ENCODE measurements around the gene OGFR.

OGFR gene

DNA sequence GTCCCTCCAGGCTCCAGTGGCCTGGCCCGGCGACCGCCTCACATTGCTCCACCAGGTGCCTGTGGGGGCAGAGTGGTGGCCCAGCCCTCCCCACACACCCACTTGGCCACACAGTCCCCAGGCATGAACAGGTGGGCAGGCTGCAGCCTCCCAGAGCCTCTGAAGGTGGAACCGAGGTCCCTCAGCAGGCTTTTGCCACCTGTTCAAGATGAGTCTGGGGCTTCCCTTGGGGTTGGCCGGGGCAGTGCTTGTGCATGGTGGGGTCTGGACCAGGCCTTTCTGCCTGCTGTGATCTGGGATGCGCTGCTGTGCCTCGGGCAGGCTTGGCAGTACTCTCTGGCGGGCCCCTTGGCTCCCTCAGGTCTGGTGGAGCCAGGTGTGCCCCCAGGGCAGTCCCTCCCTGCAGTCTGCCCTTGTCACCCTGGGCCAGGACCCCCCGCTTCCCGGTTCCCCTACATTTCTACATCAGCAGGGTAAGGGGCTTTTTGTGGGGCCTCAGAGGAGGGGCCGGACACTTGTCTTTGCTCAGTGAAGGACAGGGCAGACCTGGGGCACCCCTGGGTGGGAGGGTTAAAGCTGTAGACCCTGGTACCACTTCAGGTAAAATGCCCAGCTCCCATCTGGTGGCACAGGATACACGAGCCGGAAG lies 9.5 kb downstream of the OGFR start:
- no peak for DNase-seq (ENCODE audit: low read depth in 1 of 2, low spot score in 1 of 2)

DNA sequence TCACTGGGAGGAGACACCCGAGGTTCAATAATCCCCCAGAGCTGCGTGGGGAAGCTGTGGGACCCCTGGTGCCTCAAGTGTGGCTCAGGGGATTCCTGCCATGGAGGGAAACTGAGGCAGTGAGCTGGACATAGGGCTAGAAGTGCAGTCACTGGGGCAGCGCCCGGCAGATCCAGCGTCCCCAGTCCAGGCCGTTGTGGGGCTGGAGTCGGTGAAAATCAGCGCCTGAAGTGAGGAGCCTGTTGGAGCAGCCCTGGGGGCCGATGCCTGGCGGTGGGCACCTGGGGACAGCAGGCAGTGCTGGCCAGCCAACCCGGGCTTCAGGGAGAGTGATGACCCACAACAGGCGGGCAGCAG lies 10.1 kb downstream of the OGFR start:
- no peak for DNase-seq (ENCODE audit: low read depth in 1 of 2, low spot score in 1 of 2)

DNA sequence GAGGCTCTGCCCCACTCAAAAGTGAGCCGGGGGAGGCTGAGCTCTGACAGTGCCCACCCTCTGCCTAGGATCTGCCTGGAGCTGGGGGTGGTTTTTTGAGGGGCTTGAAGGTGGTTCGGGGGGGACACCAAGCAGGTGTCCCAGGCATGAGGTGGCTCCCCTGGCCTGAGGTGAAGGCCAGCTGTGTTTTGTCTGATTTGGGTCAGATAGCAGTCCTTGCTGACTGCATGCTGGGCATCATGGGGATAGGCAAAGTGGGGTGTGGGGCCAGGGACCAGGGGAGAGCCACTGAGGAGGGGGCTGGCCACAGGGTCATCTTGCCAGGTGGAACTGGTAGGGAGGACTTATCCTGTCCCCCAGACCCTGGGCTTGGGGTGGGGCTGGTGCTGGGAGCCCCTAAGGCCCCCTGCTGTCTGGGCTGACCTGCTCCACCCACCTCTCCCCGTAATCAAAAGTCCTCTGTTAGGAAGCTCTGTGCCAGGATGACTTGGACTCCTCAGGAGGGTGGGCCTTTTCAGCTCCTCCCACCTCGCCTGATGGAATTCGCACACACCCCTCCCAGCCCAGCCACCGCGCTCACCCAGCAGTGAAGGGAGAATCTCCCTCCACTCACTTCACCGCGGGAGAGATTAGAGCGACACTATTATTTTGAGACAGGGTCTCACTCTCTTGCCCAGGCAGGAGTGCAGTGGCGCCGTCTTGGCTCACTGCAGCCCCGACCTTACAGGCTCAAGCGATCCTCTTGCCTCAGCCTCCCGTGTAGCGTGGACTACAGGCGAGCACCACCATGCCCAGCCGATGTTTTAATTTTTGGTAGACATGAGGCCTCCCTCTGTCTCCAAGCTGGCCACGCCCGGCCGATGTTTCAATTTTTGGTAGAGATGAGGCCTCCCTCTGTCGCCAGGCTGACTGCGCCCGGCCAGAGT lies 10.7 kb downstream of the OGFR start:
- no peak for DNase-seq (ENCODE audit: low read depth in 1 of 2, low spot score in 1 of 2)

DNA sequence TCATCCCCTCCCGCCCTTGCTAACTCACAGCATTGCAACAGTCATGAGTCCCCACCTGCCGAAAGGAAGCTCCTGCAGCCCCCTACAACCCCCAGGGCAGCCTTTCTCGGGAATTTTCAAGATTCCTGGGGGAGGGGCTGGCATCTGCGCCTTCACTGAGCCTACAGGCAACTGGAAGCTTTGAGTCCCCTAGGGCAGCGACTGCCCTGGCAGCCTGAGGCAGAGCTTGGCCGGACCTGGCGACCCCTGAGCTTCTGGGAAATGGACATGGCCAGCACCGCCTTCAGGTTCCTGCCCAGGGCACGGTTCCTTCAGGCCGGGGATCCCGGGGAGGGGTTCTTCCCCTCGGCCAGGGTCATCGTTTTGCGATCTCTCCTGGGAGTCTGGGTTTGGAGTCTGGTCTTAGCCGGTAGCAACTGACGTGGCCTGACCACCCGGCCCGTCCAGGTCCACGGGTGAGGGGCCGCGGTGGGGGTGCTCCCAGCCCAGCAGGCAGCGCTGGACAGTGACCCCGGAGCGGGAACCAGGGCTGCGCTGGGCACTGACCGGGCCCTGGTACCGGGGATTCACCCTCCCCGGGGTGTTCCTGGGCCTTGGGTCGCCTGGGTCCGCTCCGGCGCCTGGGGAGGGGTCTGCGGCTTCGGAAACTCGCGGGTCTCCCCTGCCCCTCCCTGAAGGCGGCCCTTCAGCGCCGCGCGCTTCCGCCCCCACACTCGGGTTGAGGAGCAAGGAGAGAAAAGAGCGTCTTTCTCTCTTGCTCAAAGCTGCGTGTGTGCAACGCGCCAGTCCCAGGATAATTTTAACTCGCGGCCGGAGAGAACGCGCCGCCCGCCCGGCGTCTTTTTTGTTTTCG lies 11.6 kb downstream of the OGFR start:
- DNase-seq (ENCODE audit: low read depth in 1 of 2, low spot score in 1 of 2) = no peak

DNA sequence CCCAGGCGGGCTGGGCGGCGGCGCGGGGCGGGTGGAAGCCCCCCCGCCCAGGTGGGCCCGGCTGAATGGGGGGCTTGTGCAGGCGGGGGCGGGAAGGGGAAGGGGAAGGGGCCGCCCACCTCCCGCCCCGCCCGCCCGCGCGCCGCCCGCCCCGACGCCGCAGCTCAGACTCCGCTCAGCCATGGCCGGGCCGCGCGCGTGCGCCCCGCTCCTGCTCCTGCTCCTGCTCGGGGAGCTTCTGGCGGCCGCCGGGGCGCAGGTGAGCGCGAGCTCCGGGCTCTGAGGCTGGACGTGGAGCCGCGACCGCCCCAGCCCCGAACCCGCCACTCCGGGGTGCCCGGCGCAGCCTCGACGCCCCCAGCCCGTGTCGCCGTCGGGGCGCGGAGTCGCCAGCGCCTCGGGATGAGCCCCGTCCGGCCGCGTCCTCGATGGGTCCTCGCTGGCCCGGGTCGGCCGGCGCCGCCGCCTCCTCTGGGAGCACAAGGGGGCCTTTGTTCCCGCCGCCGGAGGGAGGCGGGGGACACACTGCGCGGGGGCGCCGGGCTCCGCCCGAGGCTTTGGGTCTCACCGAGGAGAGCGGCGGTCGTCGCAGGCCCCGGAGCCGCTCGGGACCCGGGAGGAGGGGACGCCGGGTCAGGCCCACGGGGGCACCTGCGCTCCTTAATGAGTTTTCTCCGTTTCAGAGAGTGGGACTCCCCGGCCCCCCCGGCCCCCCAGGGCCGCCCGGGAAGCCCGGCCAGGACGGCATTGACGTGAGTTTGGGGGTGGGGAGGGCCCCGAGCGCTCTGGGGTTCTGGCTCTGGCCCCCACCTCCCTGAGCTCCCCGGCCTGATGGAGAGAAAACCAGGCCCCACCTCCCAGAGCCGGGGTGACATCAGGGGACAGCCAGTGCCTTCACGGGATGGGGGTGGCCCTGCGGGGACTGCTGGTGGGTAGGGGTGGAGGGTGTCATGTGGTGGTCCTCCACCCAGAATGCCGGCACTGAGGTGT lies 12.5 kb downstream of the OGFR start, which contains the start of gene COL9A3:
COL9A3 (plus strand) TSS at position 167 of the 990 bp plus-strand sequence; CDS start at position 182, 15 bp downstream.
- DNase-seq (ENCODE audit: low read depth in 1 of 2, low spot score in 1 of 2) = no peak

DNA sequence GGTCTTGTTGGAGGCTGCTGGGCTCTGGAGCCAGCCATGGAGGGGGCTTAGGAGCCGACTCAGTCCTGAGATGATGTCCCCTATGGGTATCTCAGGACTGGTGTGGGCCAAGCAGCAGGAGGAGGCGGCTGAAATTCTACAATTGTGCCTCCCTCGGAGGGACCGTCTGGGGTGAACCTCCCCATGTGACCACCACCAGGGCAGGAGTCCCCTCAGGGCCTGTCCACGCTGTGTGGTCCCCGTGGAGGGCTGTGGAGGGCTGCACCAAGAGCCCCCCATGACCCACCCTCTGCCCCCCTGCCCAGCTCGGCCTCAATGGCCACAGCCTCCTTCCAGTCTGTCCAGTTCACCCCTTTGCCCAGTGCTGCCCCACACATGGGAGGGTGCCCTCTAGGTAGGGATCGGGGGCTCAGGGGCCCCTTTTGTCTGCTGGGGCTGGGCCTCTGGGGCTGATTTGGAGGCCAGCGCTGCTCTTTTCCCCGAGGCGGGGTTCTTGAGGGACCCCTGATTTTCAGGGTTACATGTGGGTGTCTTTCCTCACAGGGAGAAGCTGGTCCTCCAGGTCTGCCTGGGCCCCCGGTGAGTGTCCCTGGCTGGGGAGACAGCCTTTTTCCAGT lies 13.4 kb downstream of the OGFR start:
- no peak for DNase-seq (ENCODE audit: low read depth in 1 of 2, low spot score in 1 of 2)

DNA sequence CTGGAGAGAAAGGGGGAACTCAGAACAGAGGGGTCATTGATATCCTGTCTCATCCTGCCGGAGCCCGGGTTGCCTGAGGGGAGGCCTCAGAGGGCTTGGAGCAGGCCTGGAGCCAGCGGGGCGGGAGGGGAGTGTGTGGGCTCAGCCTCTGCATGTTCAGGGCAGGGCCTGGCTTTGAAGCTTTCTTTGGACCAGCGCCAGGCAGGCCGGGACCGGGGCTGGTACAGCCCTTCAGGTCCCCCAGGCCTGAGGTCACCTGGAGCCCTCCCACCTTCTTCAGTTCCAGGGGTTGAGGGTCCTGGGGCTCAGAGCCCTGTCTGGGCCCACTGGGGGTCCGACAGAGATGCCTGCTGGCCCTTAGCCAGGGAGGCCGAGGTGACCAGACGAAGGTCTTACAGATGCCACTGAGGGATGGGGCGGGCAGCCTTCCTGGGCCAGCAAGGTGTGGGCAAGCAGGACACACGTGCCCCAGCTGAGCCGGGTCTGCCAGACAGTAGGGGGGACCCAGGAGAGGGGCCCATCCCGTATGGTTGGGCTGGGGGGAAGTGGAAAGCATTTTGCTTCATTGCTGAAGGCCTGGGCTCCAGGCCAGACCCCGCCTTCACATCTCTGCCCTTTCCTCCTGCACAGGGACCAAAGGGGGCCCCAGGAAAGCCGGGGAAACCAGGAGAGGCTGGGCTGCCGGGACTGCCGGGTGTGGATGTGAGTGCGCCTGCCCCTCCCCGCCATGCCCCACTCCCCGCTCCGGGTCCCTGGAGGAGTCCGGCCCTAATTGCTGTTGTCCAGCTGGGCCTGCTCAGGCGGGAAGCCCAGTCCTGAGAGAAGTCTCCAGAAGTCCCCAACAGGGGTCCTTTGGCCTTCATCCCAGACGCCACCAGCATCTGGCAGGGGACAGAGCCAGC lies 14.2 kb downstream of the OGFR start:
- no peak for DNase-seq (ENCODE audit: low read depth in 1 of 2, low spot score in 1 of 2)

DNA sequence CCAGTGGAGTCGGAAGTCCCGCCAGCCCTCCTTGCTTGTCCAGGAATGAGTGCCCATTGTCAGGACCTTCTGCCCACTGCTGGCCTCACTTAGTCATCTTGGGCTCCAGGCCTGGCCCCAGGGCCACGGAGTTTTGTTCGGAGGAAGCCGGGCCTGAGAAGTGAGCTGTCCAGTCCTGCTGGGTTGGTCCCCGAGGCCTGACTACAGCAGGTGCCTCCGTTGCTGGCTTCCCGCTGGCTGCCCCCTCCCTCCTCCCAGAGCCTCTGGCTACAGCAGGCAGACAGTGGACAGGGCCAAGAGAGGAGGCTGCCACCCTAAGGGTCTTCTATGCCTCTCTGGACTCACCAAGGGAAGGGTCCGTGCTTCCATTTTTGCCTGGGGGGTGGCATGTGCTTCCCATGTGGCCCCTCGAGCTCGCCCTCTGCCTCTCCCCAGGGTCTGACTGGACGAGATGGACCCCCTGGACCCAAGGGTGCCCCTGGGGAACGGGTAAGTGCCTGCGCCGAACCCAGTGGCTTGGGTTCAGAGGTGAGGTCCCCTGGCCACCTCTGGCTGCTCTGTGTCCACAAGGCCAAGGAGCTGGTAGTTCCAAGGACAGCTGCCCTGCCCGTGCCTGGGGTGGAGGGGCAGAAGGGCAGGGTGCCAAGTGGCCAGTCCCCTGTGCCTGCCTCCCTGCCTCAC lies 15.0 kb downstream of the OGFR start:
- no peak for DNase-seq (ENCODE audit: low read depth in 1 of 2, low spot score in 1 of 2)

DNA sequence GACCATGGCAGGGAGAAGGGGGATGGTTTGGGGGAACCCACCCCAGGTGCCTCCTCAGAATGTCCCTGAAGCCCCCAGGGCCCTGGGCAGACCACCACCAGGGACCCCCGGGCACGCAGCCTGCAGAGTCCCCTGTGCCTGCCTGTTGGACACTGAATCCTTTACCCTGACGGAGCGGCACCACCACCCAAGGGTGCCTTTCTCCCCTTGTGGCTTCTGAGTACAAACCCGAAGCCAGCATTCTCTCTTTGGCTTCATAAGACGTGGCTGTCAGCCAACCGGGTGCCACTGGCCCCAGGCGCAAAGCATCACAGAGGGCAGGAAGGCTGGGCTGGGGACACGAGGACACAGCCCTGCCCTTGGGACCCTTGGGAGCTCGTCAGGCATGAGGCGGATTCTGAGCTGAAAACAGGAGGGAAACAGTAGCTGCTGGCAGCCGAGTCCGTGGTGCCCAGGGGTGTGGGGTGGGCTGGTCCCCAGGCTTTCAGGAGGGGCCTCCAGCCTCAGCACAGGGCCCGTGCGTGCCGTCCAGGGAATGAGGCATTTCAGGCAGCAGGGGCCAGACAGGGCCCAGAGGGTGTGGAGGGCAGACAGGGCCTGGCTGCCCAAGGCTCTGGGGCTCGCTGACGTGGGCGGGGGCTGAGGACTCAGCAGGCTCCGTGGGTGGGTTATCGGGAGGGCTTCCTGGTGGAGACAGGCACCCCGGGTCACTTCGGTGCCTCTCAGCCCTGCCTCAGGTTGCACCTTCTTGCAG lies 15.8 kb downstream of the OGFR start:
- DNase-seq (ENCODE audit: low read depth in 1 of 2, low spot score in 1 of 2) = no peak

DNA sequence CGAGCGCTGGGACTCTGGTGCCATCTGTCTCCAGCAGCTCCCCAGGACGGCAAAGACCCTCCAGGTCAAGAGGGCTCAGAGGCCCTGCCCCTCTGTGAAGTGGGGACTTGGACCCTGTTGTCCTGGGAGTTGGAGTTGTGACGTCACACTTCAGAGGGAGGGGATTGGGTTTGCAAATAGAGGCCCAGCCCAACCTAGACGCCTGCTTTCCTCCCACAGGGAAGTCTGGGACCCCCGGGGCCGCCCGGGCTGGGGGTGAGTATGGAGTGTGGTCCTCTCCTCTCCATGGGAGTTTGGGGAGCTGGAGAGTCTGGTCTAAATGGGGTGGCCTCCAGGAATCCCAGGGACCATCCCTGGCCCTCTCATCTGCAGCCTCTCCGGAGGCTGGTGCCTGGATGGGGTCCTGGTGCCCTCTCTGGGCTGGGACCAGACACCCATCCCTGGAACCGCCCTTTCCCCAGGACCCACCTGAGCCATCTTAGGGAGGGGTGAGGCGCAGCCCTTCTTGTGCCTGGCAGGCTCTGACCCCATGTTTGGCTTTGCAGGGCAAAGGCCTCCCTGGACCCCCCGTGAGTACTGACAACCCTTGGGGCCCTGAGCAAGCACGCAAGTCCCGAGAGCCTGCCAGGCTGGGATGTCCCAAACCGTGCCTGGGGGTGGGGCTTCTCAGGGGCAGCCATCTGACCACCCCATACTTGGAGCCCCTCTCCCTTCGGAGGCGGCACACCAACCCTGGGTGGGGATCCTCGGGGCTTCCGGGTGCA lies 16.5 kb downstream of the OGFR start:
- no peak for DNase-seq (ENCODE audit: low read depth in 1 of 2, low spot score in 1 of 2)

DNA sequence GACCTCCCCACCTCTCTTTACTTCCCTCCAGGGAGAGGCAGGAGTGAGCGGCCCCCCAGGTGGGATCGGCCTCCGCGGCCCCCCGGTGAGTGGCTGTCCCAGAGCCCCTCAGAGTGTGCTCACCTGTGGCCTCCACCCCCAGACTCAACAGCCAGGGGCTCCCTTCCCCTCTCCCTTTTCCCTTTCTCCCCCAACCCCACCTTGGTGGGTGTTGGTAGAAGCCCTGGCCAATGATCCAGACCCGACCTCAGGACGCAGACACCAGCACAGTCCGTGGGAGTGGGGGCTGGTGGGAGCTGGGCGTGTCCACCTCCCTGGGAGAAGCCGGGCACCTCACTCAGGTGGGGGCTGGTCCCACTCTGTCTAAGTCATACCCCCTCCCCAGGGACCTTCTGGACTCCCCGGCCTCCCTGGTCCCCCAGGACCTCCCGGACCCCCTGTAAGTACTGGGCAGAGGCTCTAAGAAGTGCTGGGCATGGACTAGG lies 17.1 kb downstream of the OGFR start:
- no peak for DNase-seq (ENCODE audit: low read depth in 1 of 2, low spot score in 1 of 2)

DNA sequence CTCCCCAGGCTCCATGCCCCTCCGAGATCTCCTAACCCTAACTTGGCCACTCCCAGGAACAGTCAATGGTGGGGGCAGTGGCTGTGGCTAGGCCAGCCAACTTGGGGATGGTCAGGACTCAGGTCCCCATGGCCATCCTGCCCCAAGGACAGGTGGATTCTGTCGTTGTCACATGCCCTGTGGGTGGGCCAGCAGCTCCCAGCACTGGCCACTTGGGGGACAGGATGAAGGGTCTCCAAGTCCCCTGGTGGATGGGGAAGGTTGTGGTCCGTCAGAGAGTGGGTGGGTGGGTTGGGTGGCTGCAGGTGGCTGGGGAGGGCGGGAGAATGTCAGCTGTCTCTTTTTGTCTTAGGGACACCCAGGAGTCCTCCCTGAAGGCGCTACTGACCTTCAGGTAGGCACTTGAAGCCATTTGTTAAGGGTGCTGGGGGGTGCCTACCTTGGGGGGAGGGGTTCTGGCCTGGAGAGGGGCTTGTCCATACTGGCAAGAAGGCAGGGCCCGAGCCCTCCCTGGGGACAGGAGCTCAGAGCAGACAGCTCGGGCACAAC lies 17.7 kb downstream of the OGFR start:
- no peak for DNase-seq (ENCODE audit: low read depth in 1 of 2, low spot score in 1 of 2)

DNA sequence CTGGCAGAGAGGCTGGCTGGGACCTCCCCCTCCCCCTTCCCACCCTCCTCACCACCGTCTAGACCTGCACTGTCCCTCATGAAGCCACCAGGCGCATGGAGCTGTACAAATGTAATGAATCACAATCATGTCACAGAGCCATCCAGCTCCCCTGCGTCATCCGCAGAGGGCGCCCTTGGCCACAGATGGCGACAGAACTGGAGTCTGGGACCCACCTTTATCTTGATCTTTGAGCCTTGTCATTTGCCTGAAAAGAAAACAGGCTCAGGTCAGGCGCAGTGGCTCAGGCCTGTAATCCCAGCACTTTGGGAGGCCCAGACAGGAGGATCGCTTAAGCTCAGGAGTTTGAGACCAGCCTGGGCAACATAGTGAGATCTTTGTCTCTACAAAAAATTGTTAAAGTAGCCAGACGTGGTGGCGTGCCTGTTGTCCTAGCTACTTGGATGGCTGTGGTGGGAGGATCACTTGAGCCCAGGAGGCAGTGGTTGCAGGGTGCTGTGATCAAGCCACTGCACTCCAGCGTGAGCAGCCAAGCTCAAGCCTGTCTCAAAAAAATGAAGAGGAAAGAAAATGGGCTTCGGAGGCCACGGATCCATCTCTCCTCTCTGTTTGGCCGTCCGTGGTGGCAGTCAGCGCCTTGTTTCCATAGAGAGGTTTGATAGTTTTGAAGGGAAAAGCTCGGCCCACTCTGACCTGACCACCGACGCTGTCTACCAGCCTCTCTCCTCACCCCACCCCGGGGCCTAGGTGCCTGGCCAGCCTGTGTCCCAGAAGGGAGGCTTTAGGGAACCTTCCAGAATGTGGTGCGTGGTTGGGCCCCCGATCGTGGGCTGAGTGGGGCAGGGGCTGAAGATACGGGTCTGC lies 18.4 kb downstream of the OGFR start:
- no peak for DNase-seq (ENCODE audit: low read depth in 1 of 2, low spot score in 1 of 2)

DNA sequence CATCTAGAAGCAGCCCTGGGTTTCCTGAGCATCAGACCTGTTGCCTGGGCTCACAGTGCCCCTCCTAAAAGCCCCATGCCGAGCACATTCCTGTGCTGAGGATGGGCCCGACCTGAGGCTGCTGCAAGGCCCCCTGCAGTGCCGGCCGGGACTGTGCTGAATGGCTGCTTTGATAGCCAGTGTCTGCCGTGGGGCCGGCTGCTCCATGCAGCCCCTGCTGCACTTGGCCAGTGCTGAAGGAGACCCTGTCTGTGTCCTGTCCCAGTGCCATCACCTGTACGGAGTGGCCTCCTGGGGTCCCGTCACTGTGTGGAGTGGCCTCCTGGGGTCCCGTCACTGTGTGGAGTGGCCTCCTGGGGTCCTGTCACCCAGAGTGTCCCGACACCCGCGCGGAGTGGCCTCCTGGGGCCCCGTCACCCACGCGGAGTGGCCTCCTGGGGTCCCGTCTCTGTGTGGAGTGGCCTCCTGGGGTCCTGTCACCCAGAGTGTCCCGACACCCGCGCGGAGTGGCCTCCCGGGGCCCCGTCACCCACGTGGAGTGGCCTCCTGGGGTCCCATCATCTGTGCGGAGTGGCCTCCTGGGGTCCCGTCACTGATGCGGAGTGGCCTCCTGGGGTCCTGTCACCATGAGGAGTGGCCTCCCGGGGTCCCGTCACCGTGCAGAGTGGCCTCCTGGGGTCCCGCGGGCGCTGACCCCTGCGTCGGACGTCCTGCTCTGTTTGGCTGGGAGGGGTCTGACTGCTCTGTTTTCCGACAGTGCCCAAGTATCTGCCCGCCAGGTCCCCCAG lies 19.2 kb downstream of the OGFR start:
- no peak for DNase-seq (ENCODE audit: low read depth in 1 of 2, low spot score in 1 of 2)
